HG03064 (cell line): ENCODE results near the gene MMP15.
"Not testable (repeated sequence)": the region's sequence is repeated elsewhere in the genome, so short reads cannot be mapped to it uniquely, and the experiment has no call there.

ENCODE experiments used
- ATAC-seq: cut with Tn5 transposase; IDR thresholded peaks from one replicate; pipeline ENCODE4 v1.9.1; 2021; ENCODE audit warnings: low read depth; ENCODE audit not compliant: unreplicated experiment

Gene MMP15

DNA sequence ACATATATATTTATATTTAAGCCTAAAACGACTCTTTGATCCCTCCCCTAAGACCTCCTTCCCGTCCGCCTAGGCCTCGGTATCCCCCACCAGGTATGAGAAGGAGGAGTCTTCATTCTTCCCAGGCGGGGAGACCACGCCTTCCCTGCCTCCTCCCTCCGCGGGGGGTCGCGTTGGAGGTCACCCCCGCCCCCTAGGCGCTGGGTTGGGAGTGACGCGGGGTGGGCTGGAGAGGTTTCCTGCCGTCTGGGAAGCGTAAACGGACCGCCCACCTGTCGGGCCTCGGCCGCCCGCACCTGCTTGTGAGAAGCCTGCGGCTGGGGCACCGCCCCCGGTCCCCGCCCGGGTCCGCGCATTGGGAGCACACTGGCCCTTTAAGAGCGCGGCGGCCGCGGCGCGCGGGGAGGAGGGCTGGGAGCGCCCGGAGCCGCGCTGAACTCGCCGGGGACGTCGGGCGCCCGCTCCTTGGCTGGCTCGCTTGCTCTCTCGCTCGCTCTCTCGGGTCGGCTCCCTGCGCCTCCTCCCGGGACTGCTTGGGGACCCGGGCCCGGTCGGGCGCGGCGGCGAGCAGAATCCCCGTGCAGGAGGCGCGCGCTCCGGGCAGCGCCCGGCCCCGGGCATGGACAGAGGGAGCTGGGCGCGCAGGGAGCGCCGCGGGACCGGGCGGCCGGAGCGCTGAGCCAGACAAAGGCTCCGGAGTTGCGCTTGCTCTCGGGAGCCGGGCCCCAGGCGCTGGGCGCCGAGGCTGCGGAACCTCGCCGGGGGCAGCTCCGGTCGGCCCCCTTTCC, at the start of gene MMP15:
Gene MMP15, plus strand, starts transcription at position 404 of the 788 bp plus-strand sequence. CDS start 597 bp downstream, outside the sequence.
- peak; percentile 54 for ATAC-seq

DNA sequence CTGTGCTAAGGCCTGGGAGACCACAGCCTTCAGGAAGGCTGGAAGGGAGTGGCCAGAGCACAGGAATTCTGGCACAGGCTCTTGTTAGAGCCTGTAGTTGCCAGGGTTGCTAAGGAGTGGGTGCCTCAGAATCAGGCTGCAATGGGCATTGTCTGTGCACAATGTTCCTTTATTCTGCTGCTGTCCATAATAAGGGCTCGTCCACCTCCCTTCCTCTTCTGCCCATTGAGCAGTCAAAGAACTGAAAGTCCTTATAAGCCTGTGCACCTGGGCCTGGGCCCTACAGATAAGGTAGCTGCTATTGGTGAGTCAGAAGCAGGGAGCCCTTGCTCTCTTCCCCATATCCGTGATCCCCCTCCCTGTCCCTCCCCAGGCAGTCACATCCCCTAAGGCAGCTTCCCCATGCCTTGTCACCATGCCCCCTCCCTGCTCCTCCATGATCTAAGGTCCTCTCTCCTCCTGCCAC, 49.2 kb upstream of the MMP15 start:
- no peak for ATAC-seq

DNA sequence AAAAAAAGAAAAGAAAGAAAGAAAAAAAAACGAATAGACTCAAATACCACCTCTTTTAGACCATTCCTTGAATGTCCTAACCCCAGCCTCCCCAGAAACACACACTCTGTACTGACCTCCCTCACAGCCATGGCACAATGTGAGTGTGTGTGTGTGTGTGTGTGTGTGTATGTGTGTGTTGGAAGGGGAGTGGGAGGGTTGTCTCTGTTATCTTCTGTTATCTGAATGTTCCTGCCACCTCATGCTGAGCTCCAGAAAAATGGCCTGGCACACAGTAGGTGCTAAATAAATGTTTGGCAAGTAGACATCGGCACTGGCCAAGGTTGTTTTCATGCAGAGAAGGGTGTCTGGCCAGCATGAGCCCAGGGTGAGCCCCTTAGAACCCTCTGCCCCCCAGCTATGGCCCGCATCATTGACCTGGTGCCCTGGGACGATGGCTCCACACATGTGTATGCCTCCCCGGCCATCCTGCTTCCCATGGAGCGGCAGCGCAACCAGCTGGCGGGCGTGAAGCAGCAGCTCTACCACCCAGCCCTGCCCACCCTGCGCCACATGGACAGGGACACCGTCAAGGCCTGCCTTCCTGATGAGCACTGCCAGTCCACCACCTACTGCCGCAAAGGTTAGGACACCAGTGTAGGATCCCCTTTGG, 48.0 kb upstream of the MMP15 start:
- no peak for ATAC-seq

DNA sequence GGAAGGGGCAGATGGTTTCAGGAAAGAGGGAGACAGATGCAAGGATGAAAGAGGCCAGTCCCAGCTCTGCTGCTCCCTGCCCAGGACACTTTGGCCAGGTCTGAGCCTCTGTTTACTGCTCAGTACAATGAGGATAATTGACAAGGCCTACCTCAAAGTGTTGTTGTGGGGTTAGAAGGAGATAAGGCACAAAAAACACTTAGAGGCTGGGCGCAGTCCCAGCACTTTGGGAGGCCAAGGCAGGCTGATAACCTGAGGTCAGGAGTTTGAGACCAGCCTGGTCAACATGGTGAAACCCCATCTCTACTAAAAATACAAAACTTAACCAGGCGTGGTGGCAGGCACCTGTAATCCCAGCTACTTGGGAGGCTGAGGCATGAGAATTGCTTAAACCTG, 47.5 kb upstream of the MMP15 start:
- ATAC-seq, result not testable (repeated sequence)

DNA sequence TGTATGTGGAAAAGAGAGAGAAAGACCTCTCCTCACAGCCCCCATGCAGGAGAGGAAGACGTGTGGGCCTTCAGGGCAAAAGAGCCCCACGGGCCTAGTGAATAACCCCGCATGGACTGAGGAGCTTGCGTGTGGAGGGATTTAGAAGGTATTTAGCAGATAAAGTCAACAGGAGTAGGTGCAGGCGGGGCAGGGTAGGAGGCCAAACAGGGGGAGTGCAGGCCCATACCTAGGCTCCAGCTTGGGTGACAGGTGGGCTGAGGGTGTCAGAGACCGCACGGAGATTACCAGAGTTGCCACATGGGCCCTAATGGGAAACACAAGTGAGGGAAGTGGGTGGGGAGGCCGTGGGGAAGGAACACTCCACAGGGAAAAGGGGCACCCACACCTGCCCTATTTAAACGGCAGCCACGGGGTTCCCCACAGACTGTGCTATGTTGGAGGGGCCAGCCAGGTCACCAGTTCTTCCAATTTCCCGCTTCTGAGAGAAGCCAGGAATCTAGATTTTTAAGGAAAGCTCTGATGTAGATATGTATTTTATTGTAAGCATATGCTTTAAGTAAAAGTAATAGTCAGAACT, 46.5 kb upstream of the MMP15 start:
- ATAC-seq, result no peak

DNA sequence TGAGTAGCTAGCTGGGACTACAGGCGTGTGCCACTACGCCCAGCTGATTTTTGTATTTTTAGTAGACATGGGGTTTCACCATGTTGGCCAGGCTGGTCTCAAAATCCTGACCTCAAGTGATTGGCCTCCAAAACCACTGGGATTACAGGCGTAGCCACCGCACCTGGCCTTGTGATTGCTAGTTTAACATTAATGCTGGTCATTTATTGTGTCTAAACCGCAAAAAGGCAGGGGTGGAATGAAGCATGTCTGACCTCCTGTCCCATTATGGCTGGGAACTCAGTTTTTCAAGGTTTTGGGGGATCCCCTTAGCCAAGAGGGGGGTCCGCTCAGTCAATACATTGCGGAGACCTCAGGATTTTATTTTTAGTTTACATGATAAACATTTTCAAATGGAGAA, 43.9 kb upstream of the MMP15 start:
- ATAC-seq, result no peak

DNA sequence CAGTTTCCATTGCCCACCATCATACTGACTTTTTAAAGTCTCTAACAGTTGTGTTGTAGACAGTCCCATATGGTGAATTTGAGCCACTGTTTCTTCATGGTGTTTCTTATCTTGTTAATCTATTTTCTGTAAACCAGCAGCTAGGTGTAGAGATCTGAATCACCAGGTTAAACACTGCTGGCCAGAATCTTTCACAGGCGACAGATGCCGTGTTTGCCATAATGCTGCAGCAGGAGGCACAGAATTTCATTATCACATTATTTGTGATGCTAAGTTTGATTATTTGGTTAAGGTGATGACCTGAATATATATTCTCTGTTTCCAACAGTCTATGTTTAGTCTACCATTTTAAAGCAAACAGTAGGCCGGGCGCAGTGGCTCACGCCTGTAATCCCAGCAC, 43.2 kb upstream of the MMP15 start:
- no peak for ATAC-seq

DNA sequence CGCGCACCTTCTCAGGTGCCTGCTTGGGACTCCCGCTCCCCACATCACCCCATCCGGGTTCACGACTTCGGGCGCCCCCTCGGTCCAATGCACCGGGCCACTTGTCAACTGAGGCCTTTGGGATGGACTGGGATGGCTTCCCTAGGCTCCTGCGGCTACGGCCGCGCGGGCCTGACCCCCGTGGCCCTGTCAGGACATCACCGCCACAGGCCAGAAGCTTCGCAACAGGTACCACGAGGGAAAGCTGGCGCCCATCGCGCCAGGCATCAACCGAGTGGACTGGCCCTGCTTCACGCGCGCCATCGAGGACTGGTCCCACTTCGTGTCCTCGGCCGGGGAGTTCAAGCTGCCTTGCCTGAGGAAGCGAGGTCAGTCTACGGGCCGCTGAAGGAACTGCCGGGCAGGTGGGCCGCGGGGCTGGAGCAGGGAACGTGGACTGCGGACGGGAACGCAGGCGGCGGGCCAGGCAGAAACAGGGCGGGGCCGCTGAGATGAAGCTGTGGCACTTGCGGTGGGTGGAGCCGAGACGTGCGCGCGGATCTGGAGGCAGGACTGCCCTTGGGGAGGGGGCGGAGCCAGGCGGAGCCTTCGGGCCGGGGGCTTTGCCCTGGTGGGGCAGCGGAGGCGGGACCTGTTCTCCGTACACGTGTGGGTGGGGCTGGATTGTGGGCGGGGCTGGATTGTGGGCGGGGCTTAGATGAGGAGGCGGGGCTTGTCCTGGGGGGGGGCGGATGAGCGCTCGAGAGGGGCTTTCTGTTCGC, 40.9 kb upstream of the MMP15 start:
- ATAC-seq, result no peak

DNA sequence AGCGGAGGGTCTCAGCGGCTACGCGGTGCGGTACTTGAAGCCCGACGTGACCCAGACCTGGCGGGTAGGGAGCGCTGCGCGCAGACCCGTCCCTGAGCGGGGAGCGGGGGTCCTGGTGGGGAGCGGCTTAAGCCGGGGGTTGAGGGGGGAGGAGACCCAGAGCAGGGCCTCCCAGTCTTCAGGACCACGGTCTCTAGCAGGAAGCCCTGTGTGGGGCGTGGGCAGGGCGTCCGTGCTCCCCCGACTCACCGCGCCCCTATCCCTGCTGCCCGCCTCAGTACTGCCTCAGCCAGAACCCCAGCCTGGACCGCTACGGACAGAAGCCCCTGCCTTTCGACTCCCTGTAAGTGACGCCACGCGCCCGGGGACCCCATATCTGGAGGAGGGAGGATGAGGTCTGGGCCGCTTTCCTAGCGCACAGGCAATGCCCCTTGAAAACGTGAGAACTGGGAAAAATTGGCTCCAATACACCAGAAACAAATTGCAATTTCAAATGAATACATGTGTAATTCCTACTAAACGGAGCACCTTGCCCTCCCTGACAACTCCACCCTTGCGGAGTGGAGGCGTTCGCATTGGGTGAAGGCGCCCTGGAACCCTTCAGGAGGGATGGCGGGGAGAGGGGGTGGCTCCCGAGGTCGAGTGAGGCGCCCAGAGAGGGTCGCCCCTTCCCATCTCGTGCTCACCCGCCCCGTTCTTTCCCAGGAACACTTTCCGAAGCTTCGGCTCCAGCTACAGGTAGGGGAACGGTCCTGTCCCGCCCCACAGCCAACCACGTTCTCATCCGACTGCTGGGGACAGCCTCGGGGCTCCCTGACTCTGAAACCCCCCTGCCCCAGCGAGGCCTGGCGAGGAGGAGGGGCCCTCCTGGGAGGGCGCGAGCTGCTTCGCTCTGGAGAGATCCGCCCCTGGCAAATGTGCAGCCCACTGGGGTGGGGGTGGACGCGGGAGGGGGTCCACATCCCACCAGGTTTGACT, 40.1 kb upstream of the MMP15 start:
- no peak for ATAC-seq

DNA sequence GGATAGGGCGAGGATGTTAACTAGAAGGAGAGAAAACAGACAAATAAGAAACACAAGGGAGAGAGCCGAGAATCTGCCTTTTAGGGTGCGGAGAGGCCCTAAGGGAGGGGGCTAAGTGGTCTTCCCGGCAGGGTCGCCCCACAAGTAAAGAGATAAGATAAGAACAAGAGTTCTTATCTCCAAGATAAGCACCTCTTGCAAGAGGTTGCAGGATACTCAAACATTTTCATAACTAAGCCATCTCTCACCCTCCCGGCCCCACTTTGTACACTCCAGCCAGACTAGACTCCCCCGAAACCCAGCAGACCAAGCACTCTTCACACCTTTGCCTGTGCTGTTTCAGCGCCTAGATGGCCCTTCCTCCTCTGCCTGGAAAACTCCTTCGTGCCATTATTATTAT, 39.4 kb upstream of the MMP15 start:
- ATAC-seq, result no peak

DNA sequence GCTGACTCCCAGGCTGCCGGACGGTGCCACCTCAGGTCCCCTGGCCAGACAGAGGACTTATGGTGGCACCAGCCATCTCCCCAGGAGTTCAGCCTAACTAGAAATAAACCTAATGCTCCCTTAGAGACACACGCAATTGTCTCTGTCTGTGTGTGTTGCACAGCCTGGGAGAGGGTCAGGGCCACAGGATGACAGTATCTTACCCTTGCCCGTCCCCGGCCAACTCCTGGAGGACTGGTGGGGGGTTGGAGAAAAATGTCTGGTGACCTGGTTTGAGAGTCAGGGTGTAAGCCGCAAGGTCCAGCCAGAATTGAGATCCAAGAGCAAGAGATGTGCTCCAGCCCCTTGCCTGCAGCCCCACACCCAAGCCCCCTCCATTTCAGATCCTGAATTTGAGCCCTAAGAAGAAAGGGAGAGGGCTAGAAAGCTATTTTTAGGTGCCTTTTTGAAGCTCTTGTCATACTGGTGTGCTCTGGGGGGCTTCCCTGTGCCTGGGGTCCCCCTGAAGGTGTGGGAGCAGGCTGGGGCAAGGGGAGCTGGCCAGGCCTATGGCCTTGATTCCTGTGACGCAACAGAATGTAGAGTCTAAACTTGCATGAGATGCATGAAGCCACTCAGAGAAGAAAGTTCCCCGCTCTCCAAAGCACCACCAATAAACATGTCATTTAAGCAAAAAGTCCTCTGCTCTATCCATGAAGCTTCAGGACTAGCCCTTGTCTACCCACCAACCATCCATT, 37.9 kb upstream of the MMP15 start:
- ATAC-seq, result no peak

DNA sequence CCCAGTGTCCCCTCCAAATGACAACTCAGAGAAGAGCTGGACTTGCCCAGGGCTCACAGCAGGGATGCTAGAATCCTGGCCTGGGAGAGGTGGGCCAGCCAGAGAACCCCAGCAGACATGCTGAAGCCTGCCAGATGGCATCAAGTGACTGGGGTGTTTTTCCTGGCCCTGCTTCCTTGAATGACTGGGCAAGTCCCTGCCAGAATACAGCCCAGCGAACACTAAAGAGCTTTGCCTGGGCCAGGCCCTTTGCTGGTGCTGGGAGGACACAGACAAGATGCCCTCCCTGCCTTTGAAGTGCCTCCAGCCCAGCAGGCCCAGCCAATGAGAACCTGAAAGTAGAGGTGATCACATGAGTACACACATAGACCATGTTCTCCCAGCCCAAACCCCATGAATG, 36.6 kb upstream of the MMP15 start:
- no peak for ATAC-seq

DNA sequence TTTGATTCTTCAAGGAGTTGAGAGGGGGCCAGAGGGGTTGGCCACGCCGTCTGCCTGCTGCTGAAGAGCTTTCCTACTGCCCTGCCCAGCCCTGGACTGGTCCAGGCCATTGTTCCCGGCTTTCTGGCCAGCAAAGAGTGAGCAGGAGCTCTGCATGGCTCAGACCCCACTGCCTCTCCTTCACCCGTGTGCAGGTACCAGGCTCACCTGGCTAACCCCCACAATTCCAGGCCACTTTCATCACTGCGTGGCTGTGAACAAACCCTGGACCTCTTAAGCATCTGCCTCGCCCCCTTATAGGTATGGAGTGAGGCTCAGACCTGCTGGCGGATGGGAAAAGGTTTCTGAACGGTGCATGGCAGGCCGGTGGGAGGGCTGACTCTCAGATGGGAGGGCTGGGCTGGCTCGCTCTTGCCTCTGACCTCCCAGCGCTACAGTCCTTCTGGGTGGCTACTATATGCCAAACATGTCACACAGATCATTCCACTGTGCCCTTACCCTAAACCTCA, 33.9 kb upstream of the MMP15 start:
- ATAC-seq, result no peak

DNA sequence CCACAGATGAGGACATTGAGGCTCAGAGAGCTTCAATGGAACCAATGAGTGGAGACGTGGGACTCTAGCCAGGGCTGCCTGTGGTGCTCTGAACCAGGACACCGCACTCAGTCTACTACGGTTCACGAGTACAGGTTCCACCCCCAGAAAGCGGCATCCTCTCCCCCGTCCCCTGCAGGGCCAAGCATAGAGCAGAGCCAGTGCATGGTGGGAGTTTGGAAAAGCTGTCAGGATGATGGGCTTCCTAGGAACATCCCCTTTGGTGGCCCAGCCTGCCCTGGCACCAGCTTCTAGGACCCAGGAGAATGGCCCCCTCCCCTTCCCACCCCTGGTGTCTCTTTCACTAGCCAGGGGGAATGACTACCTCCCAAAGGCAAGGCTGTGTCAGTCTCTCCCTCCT, 33.5 kb upstream of the MMP15 start:
- ATAC-seq, result no peak

DNA sequence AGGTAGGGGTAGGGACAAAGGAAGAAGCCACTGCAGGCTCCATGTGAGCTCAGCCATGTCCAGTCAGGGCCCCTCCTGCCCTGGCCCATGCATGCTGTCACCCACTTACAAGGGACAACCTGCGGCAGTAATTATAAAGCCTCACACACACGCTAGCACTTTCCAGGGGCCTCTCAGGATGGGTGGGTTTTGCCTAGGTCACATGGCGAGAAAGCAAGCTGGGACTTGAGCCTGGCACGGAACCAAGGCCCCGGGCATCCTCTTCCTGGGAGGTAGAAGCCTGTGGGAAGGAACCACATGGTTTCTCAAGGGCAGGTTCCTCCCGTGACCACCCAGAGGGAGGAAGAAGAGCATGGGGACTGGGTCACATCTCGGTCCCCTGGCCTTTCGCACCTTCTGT, 32.1 kb upstream of the MMP15 start:
- no peak for ATAC-seq

DNA sequence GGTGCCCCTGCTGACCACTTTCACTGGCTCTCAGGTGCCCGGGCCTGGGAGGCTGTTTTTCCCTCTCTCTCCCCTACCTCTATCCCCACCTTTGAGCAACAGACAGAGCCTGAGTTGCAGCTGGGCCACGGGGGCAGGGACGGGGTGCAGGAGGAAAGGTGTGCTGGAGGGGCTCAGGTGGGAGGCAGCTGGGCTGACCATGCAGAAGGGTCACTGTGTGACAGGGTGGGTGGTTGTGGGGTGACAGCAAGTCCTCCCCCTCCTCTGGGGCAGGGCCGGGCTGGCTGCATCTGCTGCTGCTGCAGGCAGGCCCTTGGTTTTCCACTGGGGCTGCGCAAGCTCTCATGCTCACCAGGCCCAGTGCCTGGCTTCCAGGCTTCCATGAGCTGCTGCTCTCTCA, 31.7 kb upstream of the MMP15 start:
- no peak for ATAC-seq

DNA sequence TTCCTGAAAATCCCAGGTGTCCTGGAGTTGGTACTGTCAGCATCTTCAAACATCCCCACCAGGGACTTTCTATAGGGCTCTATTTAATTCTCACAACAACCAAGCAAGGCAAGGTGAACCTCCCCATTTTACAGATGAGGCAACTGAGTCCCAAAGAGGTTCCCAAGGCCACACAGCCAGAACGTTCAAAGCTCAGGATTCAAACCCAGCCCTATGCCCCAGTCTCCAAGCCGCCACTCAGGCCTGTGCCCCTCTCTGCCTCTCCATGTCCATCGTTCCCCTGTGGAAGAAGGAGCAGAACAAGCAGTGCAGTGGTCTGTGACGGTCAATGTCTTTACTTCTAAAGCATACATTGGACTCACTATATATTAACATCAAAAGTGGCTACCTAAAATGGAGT, 31.2 kb upstream of the MMP15 start:
- ATAC-seq, result no peak

DNA sequence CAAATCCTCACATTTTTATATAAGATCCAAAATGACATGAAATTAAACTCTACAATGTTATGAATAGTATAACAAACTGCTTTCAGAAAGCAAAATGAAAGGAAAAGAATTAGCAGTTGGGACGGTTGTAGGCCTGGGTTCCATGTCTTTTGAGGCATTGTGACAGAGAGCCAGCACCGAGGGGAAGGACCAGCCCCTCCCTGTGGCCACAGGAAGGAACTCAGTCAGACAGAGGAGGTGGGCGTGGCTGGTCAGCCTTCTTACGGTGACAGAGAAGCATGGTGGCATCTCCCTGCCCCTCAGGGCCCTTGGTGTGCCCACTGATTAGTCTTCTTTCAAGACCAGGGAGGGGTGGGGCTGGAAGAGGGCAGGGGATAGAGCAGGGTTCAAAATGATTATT, 30.8 kb upstream of the MMP15 start:
- ATAC-seq, result no peak
